ENCODE measurements around the gene ASPSCR1. TPM values are rescaled to one million over a fixed set of nuclear protein-coding genes. Genes with fewer than 3 reads are reported as not detected.

Gene ASPSCR1
- total and polyA plus RNA-seq, 2 of the 4 experiments (the other 2 are of a cell fraction): 7.2 to 17.2 TPM

- Histone ChIP-seq H2BK15ac (ENCODE audit: low read depth, low read length) (no peak overlapping the region), H2AFZ (replicated peaks; ENCODE audit: low read length, poor library complexity) (no peak overlapping the region), H3K27ac (ENCODE audit: insufficient read depth, low read length) (no peak overlapping the region), H3K4me3 (ENCODE audit: insufficient read depth, low read depth, low read length) (no peak overlapping the region), H2BK120ac (ENCODE audit: low read depth, low read length) (no peak overlapping the region), H3K79me1 (ENCODE audit: low read depth in 1 of 2, low read length in 2 of 2) (peaks cover 10 to 20% of the 10 kb centered on the region in 2 experiments; a peak in 3 of 4 replicates), H2AK5ac (ENCODE audit: low read depth, low read length) (no peak overlapping the region), H4K20me1 (ENCODE audit: insufficient read depth, low read length) (no peaks in the 10 kb centered on the region), H2BK20ac (ENCODE audit: low read depth, low read length) (no peak overlapping the region), H3K14ac (replicated peaks; ENCODE audit: low read depth, low read length) (no peak overlapping the region), H4K91ac (ENCODE audit: insufficient read depth, low read depth, low read length) (no peak overlapping the region), H4K8ac (ENCODE audit: low read depth in 2 of 2, low read length in 2 of 2) (no peak overlapping the region), H3K9ac (ENCODE audit: low read depth, low read length) (no peak overlapping the region), H3K27me3 (ENCODE audit: control insufficient read depth, insufficient read depth, low read length) (no peaks in the 10 kb centered on the region), H4K5ac (ENCODE audit: low read depth, low read length) (no peak overlapping the region), H3K9me3 (ENCODE audit: control insufficient read depth, insufficient read depth, low read length) (no peaks in the 10 kb centered on the region), H2BK5ac (ENCODE audit: low read depth, low read length, poor library complexity, severe bottlenecking) (no peak overlapping the region), H3K36me3 (ENCODE audit: control insufficient read depth, insufficient read depth, low read length) (peaks cover 36% of the 10 kb centered on the region), H3K23ac (ENCODE audit: low read depth, low read length) (no peak overlapping the region), H3K9me1 (ENCODE audit: insufficient read depth, low read length) (peaks cover 7% of the 10 kb centered on the region), H3K4me1 (ENCODE audit: control insufficient read depth, insufficient read depth, low read length) (no peaks in the 10 kb centered on the region), H3K56ac (ENCODE audit: extremely low read depth, insufficient read depth, low read length) (no peak overlapping the region), H2AK9ac (replicated peaks; ENCODE audit: low read depth, low read length, poor library complexity) (no peak overlapping the region), H3K4ac (ENCODE audit: low read depth, low read length) (no peak overlapping the region), H3K18ac (ENCODE audit: low read depth, low read length) (no peak overlapping the region), H3K4me2 (ENCODE audit: low read depth, low read length) (no peak overlapping the region)
- BruUV-seq (replicated peaks): no TSS peak
- DNase-seq (no peak), ATAC-seq (ENCODE audit: low read depth) (no peak)
- CTCF ChIA-PET: no interaction called here
- 97% methylated on average over 13 of the region's 35 CpGs; no CpG with 5 or more reads in 1 of the 2 experiments for WGBS, 2 experiments (ENCODE audit: extremely low coverage in 2 of 2, insufficient read length in 1 of 2)
- no peak for TF ChIP-seq POLR2A (IDR thresholded peaks at IDR 0.05; ENCODE audit: low read depth, low read length)
- no peak for TF ChIP-seq RAD21 (IDR thresholded peaks at IDR 0.05; ENCODE audit: low read length)
- TF ChIP-seq BHLHE40 (IDR thresholded peaks at IDR 0.05; ENCODE audit: low read depth, low read length): no peak
- no peak for TF ChIP-seq MXI1 (IDR thresholded peaks at IDR 0.05; ENCODE audit: borderline replicate concordance, low read depth, low read length)
- TF ChIP-seq CTCF (conservative IDR thresholded peaks at IDR 0.05; ENCODE audit: low read depth, low read length): no peak
- no peak for TF ChIP-seq USF2 (IDR thresholded peaks at IDR 0.05; ENCODE audit: low read depth, low read length)
- no peak for TF ChIP-seq FOS (IDR thresholded peaks at IDR 0.05; ENCODE audit: low read depth, low read length)
- TF ChIP-seq MAFK (IDR thresholded peaks at IDR 0.05; ENCODE audit: low read depth, low read length): no peak
- no peak for TF ChIP-seq NFE2L2 (IDR thresholded peaks at IDR 0.05; ENCODE audit: low read depth, low read length)
- TF ChIP-seq MAZ (IDR thresholded peaks at IDR 0.05; ENCODE audit: borderline replicate concordance, low read depth, low read length): no peak
- TF ChIP-seq CEBPB (IDR thresholded peaks at IDR 0.05; ENCODE audit: low read depth, low read length): no peak
- in situ Hi-C loops (cut with MboI; ENCODE audit: low sequenced_read_pairs): no loop called here
- POLR2A ChIA-PET (ENCODE audit: unreplicated experiment): no interaction called here
- intact Hi-C loops (cut with micrococcal nuclease): no loop called here
- dilution Hi-C loops (cut with HindIII; ENCODE audit: low sequenced_read_pairs, unreplicated experiment): no loop called here
These were observed 5.7 kb downstream of the ASPSCR1 start for GRCh38 chr17:81983011-81983638.
